ENCODE data around the gene HNRNPAB. TPM values are rescaled to one million over a fixed set of nuclear protein-coding genes. Genes with fewer than 3 reads are reported as not detected.

HNRNPAB gene
- total RNA-seq, 1 donor from 2014 or later, result 118 TPM

GRCh38 chr5:178240341-178240741 lies 36.0 kb downstream of the HNRNPAB start:
- intact Hi-C loops (cut with micrococcal nuclease), result loop anchor here (1.0 kb wide), 1 partner anchor 8 kb away; the partner anchor contains the start of gene PHYKPL
- H3K4me3 Mint-ChIP-seq, result no peak overlapping the region
- ChIA-PET POLR2A (interaction anchor here (0.6 to 2.1 kb wide), 4 partner anchors 8 to 127 kb away, joined by 3 to 10 read pairs (median 6); partner anchors contain the start of genes HNRNPAB and PHYKPL), CTCF (no interaction called here)
- no peaks in the 10 kb centered on the region for H3K36me3 Mint-ChIP-seq (ENCODE audit: low read depth)
- DNase-seq (no peak), ATAC-seq (ENCODE audit: low read depth) (no peak)
- H3K9me3 Mint-ChIP-seq, result no peaks in the 10 kb centered on the region
- peaks cover 46% of the 10 kb centered on the region for H3K4me1 Mint-ChIP-seq
- peak overlapping the region; percentile 91 for H3K27ac Mint-ChIP-seq
- TF ChIP-seq CTCF (IDR thresholded peaks at IDR 0.05), result no peak
- no peaks in the 10 kb centered on the region for H3K27me3 Mint-ChIP-seq

GRCh38 chr5:178240766-178241165 lies 36.4 kb downstream of the HNRNPAB start:
- H3K4me1 Mint-ChIP-seq, result peaks cover 45% of the 10 kb centered on the region
- no peak for TF ChIP-seq CTCF (IDR thresholded peaks at IDR 0.05)
- ChIA-PET POLR2A (interaction anchor here (0.5 to 2.1 kb wide), 5 partner anchors 9 to 174 kb away, joined by 3 to 10 read pairs (median 4); partner anchors contain the start of genes HNRNPAB and PHYKPL), CTCF (no interaction called here)
- intact Hi-C loops (cut with micrococcal nuclease), result loop anchor here (1.0 kb wide), 1 partner anchor 8 kb away; the partner anchor contains the start of gene PHYKPL
- H3K4me3 Mint-ChIP-seq, result peak overlapping the region; percentile 66
- H3K27me3 Mint-ChIP-seq, result no peaks in the 10 kb centered on the region
- ATAC-seq (ENCODE audit: low read depth), result peak; percentile 36
- H3K27ac Mint-ChIP-seq, result peak overlapping the region; percentile 90
- H3K9me3 Mint-ChIP-seq, result no peaks in the 10 kb centered on the region
- no peak for DNase-seq
- no peaks in the 10 kb centered on the region for H3K36me3 Mint-ChIP-seq (ENCODE audit: low read depth)

DNA sequence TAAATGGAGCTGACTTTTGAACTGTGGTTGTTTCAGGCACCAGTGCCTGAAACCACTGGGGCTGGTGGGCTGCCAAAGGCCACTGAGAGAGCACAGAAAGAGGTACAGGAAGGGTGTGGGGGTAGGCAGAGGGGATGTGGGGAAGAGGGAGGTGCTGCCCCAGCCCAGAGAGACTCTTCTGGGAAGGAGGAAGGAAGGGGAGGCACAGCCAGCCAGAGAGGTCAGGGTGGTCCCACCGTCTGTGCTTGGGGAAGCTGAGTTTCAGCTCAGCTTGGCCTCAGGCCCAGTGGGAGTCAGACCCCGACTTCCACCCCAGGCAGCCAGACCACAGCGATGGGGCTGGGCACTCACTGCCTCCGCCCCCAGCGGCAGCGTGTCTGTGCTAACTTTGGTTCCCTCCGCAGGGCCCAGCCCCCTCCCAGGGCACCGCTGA lies 36.9 kb downstream of the HNRNPAB start:
- H3K27ac Mint-ChIP-seq, result peak overlapping the region; percentile 90
- no peaks in the 10 kb centered on the region for H3K27me3 Mint-ChIP-seq
- H3K4me1 Mint-ChIP-seq, result peaks cover 45% of the 10 kb centered on the region
- intact Hi-C loops (cut with micrococcal nuclease), result no loop called here
- no peak for TF ChIP-seq CTCF (IDR thresholded peaks at IDR 0.05)
- H3K9me3 Mint-ChIP-seq, result no peaks in the 10 kb centered on the region
- DNase-seq (no peak), ATAC-seq (ENCODE audit: low read depth) (peak; percentile 57)
- CTCF ChIA-PET, result no interaction called here
- H3K36me3 Mint-ChIP-seq (ENCODE audit: low read depth), result no peaks in the 10 kb centered on the region
- peak overlapping the region; percentile 66 for H3K4me3 Mint-ChIP-seq
- POLR2A ChIA-PET, result interaction anchor here (0.5 to 2.1 kb wide), 5 partner anchors 9 to 174 kb away, joined by 3 to 10 read pairs (median 4); partner anchors contain the start of genes HNRNPAB and PHYKPL

DNA sequence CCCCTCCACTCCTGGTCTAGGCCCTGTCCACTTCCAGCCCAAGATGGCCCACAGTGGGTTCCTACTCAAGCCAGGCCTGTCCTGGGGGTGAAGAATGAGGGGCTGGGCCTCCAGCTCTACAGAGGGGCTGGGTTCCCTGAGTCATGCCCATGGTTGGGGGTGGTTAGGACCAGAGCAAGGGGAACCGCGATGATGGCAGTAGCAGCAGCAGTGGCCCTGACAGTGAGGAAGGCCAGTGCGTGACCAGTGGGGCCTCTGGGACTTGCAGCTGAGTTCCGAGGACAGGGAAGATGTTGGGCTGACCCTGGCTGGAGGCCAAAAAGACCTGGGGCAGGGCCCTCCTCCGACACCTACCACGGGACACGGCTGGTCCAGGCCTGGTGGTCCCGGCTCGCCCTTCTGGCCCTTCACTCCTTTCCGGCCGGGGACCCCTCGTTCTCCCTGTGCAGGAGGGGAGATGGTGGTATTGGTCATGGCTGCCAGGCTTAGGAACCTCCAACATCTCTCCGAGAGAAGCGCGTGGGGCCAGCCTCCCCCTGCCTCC lies 37.4 kb downstream of the HNRNPAB start:
- H3K4me3 Mint-ChIP-seq, result no peak overlapping the region
- no peaks in the 10 kb centered on the region for H3K36me3 Mint-ChIP-seq (ENCODE audit: low read depth)
- intact Hi-C loops (cut with micrococcal nuclease), result no loop called here
- POLR2A ChIA-PET, result interaction anchor here (1.3 to 2.1 kb wide), 3 partner anchors 9 to 37 kb away, joined by 4 to 10 read pairs (median 8); partner anchors contain the start of genes HNRNPAB and PHYKPL
- CTCF ChIA-PET, result no interaction called here
- H3K27ac Mint-ChIP-seq, result peak overlapping the region; percentile 90
- ATAC-seq (ENCODE audit: low read depth) (no peak), DNase-seq (no peak)
- no peaks in the 10 kb centered on the region for H3K9me3 Mint-ChIP-seq
- TF ChIP-seq CTCF (IDR thresholded peaks at IDR 0.05), result no peak
- H3K27me3 Mint-ChIP-seq, result no peaks in the 10 kb centered on the region
- peaks cover 45% of the 10 kb centered on the region for H3K4me1 Mint-ChIP-seq

- intact Hi-C loops (cut with micrococcal nuclease), result no loop called here
- H3K27ac Mint-ChIP-seq, result no peak overlapping the region
- CTCF ChIA-PET, result interaction anchor here (1.0 kb wide), 1 partner anchor 10 kb away, joined by 3 read pairs; no protein-coding TSS in a partner anchor
- H3K27me3 Mint-ChIP-seq, result no peaks in the 10 kb centered on the region
- ATAC-seq (ENCODE audit: low read depth) (no peak), DNase-seq (no peak)
- H3K9me3 Mint-ChIP-seq, result no peaks in the 10 kb centered on the region
- no peak for TF ChIP-seq CTCF (IDR thresholded peaks at IDR 0.05)
- no peak overlapping the region for H3K4me3 Mint-ChIP-seq
- POLR2A ChIA-PET, result no interaction called here
- peaks cover 40% of the 10 kb centered on the region for H3K4me1 Mint-ChIP-seq
- H3K36me3 Mint-ChIP-seq (ENCODE audit: low read depth), result no peaks in the 10 kb centered on the region
Measured at GRCh38 chr5:178242416-178242815, 38.1 kb downstream of the HNRNPAB start.

Measured in activated B cell treated with CpG ODN at 0.5 μM for 24 hours (primary cell).